NCI-H1048 (cell line): ENCODE measurements around the gene ZNF746.

Experiments used
- DNase-seq: peaks from one replicate; lab custom pipeline; 2025; lab: John Stamatoyannopoulos, UW

The ZNF746 gene

DNA sequence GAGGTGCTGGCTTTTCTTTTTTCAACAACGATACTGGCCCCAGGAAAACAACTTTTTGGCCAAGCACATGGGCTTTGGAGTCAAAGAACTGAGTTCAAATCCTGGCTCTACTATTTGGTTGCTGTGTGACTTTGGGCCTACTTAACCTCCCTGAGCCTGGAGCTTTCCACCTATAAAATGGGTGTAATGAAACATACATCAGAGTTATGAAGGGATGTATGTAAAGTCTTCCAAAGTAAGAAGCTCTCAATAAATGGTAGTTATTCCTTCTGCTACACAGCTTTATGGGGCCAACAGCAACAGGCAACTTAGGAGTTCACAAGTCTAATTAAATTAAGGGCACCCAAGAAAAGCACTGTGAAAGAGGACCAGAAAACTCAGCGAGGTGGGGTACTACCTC lies 69.7 kb downstream of the ZNF746 start:
- DNase-seq: no peak

DNA sequence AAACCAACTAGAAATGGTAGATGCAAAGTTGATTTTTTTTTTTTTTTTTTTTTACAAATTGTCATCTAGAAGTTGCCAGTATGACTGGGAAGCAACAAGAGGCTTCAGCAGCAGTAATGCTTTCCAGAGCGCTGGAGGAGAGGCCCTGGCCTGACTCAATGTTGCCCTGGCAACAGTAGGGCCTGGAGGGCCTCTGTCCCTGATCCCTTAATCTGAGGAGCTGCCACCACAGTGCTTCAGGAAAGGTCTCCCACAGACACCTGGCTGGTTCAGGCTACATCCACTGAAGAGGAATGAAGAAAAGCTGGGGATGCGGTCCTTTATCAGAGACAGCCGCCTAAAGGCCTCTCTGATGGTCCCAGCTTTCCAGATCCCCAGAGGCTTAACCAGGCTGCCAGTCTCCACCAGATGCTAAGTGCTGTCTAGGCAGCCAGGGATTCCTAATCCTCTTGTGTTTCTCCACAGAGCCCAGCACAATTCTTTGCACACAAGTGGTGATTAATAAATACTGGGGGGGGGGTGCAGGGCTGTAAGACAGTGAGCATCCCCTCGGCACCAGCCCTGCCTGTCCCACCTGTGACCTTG lies 70.4 kb downstream of the ZNF746 start:
- DNase-seq: no peak

DNA sequence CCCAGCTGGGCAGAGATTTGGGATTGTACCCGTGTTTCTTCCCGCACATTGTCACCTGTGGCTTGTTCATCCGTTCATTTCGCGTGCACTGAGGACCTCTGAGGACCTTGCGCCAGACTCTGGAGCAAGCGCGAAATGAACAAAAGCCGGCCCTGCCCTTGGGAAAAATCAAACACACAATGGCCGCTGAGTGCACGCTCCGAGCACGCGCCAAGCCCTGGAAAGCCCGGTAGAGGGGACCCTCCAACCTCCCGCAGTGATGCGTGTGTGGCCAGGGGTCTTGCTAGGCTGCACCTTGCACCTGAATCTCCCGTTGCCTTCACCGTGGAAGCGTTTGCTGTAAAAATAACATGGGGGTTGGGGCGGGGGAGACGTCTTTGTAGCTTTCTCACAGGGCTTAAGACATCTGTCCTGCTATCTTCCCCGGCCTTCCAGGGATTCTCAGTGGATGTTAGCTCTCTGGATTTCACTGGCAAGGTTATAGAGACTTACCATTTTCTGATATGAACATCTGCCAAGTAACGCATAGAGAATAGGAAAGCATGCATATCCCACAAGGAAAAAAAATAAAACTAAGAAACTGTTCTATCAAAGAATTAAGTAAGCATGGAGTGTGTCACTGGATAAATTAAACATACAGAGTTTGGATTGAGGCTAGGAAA lies 74.0 kb downstream of the ZNF746 start:
- no peak for DNase-seq

DNA sequence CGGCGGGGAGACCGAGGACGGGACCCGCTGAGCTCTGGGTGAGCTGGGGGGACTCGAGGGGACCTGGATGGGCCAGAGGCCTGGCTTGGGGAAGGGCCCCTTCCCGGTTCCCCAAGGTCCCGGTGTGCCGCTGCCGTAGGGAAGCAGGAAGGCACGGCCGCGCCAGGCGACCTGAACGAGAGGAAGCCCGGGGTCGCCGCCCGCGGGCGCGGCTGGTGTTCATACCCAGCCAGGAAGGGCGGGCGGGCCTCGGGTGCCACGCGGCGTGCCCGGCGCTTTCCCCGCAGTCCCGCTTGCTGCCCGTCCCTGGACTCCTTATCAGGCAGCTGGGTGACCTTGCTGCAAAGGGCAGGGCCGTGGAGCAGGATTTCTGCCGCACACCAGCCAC lies 74.7 kb downstream of the ZNF746 start:
- DNase-seq: no peak
